Keratinocyte (primary cell): Measurements from ENCODE around the gene SPAG5. TPM values are rescaled to one million over a fixed set of nuclear protein-coding genes. Genes with fewer than 3 reads are reported as not detected.

Experiments
- DNase-seq: peaks from one replicate; pipeline ENCODE4 v3.0.0-alpha.2; 2011; ENCODE audit warnings: low read depth, missing footprints, low spot score
- FAIRE-seq: peaks from 2 replicates; lab custom pipeline; 2011; peaks lifted over from hg19 to GRCh38; lab: Jason Lieb, UNC
- H2AFZ ChIP-seq: 2 replicates; pipeline ENCODE4 v1.6.0; 2012; ENCODE audit warnings: low read length, control low read depth, inconsistent platforms; ENCODE audit not compliant: control insufficient read depth
- H3K27ac ChIP-seq: 2 replicates; pipeline ENCODE4 v1.5.1; 2011; ENCODE audit warnings: low read length; ENCODE audit not compliant: control insufficient read depth, insufficient read depth
- H3K27me3 ChIP-seq: 3 replicates; pipeline ENCODE4 v1.6.0; 2011; ENCODE audit warnings: low read length; ENCODE audit not compliant: control insufficient read depth, insufficient read depth; ENCODE audit errors: extremely low read depth
- H3K36me3 ChIP-seq, 2 experiments: 2 replicates in 1 of 2; 3 replicates in 1 of 2; pipeline ENCODE4 v1.5.1; 2011; ENCODE audit warnings: low read length in 2 of 2, mild to moderate bottlenecking in 1 of 2; ENCODE audit not compliant: control insufficient read depth in 2 of 2, insufficient read depth in 2 of 2; ENCODE audit errors: extremely low read depth in 1 of 2
- H3K4me1 ChIP-seq: 3 replicates; pipeline ENCODE4 v1.5.1; 2011; ENCODE audit warnings: low read length; ENCODE audit not compliant: control insufficient read depth, insufficient read depth; ENCODE audit errors: extremely low read depth
- H3K4me2 ChIP-seq: 3 replicates; pipeline ENCODE4 v1.6.0; 2011; ENCODE audit warnings: low read depth, low read length; ENCODE audit not compliant: control insufficient read depth, insufficient read depth; ENCODE audit errors: extremely low read depth
- H3K4me3 ChIP-seq, 3 experiments: fragments of 200-600 bp in 1 of 3; sonication (generic) in 1 of 3; 2 replicates in 2 of 3; 3 replicates in 1 of 3; pipeline ENCODE4 v1.5.1; 2011 to 2016; ENCODE audit warnings: low read length in 3 of 3, mild to moderate bottlenecking in 3 of 3, control low read depth in 2 of 3, inconsistent platforms in 1 of 3, low read depth in 1 of 3, mixed read lengths in 1 of 3, mixed run types in 1 of 3, moderate library complexity in 1 of 3; ENCODE audit not compliant: control insufficient read depth in 2 of 3, insufficient read depth in 2 of 3; ENCODE audit errors: extremely low read depth in 1 of 3
- H3K79me2 ChIP-seq: 2 replicates; pipeline ENCODE4 v1.6.0; 2012; ENCODE audit warnings: low read length; ENCODE audit not compliant: control insufficient read depth, insufficient read depth
- H3K9ac ChIP-seq: 3 replicates; pipeline ENCODE4 v1.6.0; 2011; ENCODE audit warnings: low read length; ENCODE audit not compliant: control insufficient read depth, insufficient read depth; ENCODE audit errors: extremely low read depth
- H3K9me1 ChIP-seq: 3 replicates; pipeline ENCODE4 v1.6.0; 2011; ENCODE audit warnings: low read length; ENCODE audit not compliant: control insufficient read depth, insufficient read depth; ENCODE audit errors: extremely low read depth
- H3K9me3 ChIP-seq: 2 replicates; pipeline ENCODE4 v1.5.1; 2012; ENCODE audit warnings: low read depth, low read length; ENCODE audit not compliant: control insufficient read depth
- H4K20me1 ChIP-seq: 3 replicates; pipeline ENCODE4 v1.6.0; 2011; ENCODE audit warnings: low read length; ENCODE audit not compliant: control insufficient read depth, insufficient read depth; ENCODE audit errors: extremely low read depth
- EZH2 ChIP-seq: IDR thresholded peaks from one replicate; pipeline ENCODE4 v1.6.1; 2012; ENCODE audit warnings: inconsistent platforms, mild to moderate bottlenecking, low read length, moderate library complexity
- dilution Hi-C: fragments of 300-500 bp; cut with MboI; formaldehyde crosslinking; loops from one replicate; pipeline ENCODE4 v1.7.0; 2020; ENCODE audit warnings: low sequenced_read_pairs; ENCODE audit not compliant: extremely low pct_ligation_motif_present
- polyA plus RNA-seq, 5 experiments: library from polyadenylated mRNA; depleted of rRNA in 3 of 5; stranded (reverse) in 3 of 5; stranded (forward) in 1 of 5; unstranded in 1 of 5; fragments of >200 nt; gene quantifications; 1 replicate in 1 of 5; 2 replicates in 3 of 5; 3 replicates in 1 of 5; pipeline versions ENCODE4 v1.2.1 to v1.2.3, GENCODE V29; 2011 to 2012; ENCODE audit warnings: missing spikeins in 2 of 5, low read depth in 1 of 5, low replicate concordance in 1 of 5
- TF ChIP-seq, protein P1 (sequence below), 3 experiments: IDR thresholded peaks in 1 of 3; conservative IDR thresholded peaks in 1 of 3; optimal IDR thresholded peaks in 1 of 3; 2 replicates in 2 of 3; 3 replicates in 1 of 3; pipeline versions ENCODE3 to v1.5.1; 2011; ENCODE audit warnings: low read length in 3 of 3, mild to moderate bottlenecking in 3 of 3, moderate library complexity in 2 of 3, control low read depth in 1 of 3, inconsistent platforms in 1 of 3; ENCODE audit not compliant: insufficient read depth in 2 of 3; ENCODE audit errors: extremely low read depth in 1 of 3

The SPAG5 gene
- polyA plus RNA-seq, 1 donor (not counting 4 experiments of a cell fraction or from before 2014, with no cell fraction given), result 21.1 TPM

DNA sequence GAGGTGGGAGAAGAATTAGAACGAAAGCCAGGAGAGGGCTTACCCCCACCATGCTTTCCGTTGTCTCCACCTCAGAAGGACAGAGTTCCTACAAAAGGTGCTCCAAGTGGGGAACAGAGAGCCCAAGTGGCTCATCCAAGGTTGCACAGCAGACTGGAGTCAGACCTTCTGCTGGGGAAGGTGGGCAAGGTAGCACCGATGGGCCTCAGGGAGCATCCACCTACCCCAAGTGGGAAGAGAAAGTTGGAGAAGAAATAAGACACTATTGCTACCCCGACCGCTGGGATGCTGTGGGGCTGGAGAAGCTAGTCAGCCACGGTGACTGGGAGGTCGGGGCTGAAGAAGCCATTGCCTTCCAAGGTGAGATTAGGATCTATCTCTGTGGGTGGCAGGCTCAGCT is 67.9 kb downstream of the SPAG5 start:
- no peak overlapping the region for H2AFZ ChIP-seq
- no peak overlapping the region for H3K9ac ChIP-seq
- peaks cover 8% of the 10 kb centered on the region for H3K27me3 ChIP-seq
- dilution Hi-C loops, result no loop called here
- no peak overlapping the region for H3K4me3 ChIP-seq
- no peaks in the 10 kb centered on the region for H3K9me1 ChIP-seq
- no peaks in the 10 kb centered on the region for H3K36me3 ChIP-seq
- FAIRE-seq (no peak), DNase-seq (no peak)
- H3K9me3 ChIP-seq, result no peaks in the 10 kb centered on the region
- peaks cover 5% of the 10 kb centered on the region for H4K20me1 ChIP-seq
- H3K4me2 ChIP-seq, result no peak overlapping the region
- peaks cover 24% of the 10 kb centered on the region for H3K4me1 ChIP-seq
- H3K27ac ChIP-seq, result no peak overlapping the region
- H3K79me2 ChIP-seq, result no peaks in the 10 kb centered on the region
- no peak for TF ChIP-seq EZH2
- TF ChIP-seq, protein P1, sequence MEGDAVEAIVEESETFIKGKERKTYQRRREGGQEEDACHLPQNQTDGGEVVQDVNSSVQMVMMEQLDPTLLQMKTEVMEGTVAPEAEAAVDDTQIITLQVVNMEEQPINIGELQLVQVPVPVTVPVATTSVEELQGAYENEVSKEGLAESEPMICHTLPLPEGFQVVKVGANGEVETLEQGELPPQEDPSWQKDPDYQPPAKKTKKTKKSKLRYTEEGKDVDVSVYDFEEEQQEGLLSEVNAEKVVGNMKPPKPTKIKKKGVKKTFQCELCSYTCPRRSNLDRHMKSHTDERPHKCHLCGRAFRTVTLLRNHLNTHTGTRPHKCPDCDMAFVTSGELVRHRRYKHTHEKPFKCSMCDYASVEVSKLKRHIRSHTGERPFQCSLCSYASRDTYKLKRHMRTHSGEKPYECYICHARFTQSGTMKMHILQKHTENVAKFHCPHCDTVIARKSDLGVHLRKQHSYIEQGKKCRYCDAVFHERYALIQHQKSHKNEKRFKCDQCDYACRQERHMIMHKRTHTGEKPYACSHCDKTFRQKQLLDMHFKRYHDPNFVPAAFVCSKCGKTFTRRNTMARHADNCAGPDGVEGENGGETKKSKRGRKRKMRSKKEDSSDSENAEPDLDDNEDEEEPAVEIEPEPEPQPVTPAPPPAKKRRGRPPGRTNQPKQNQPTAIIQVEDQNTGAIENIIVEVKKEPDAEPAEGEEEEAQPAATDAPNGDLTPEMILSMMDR (optimal IDR thresholded peaks at IDR 0.05 in 1 of 3, IDR thresholded peaks at IDR 0.05 in 1 of 3, conservative IDR thresholded peaks at IDR 0.05 in 1 of 3; ENCODE audit: extremely low read depth in 1 of 3, insufficient read depth in 2 of 3, low read length in 3 of 3), result no peak

DNA sequence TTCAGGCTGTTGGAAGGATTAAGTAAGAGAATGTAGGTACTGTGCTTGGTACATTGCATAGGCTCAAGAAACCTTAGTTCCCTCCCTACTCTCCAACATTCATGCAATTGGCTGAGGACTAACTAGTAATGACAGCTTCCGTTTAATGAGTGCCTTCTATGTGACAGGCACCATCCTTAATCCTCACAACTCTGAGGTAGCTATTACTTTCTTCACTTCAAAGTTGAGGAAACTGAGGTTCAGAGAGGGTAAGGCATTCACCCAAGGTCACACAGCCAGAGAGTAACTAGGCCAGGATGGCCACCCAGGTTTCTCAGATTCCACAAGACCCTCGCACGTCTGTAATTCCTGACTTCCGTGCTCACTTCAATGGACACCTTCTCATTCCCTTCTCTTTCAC is 68.6 kb downstream of the SPAG5 start:
- no peak for FAIRE-seq
- dilution Hi-C loops, result no loop called here
- no peak overlapping the region for H2AFZ ChIP-seq

More for the DNA sequence above, 68.6 kb downstream of the SPAG5 start:
- TF ChIP-seq, protein P1 (optimal IDR thresholded peaks at IDR 0.05 in 1 of 3, IDR thresholded peaks at IDR 0.05 in 1 of 3, conservative IDR thresholded peaks at IDR 0.05 in 1 of 3; ENCODE audit: extremely low read depth in 1 of 3, insufficient read depth in 2 of 3, low read length in 3 of 3), result no peak
- no peak for TF ChIP-seq EZH2
- Histone ChIP-seq H3K9ac (no peak overlapping the region), H3K27me3 (peaks cover 8% of the 10 kb centered on the region), H3K4me1 (peaks cover 27% of the 10 kb centered on the region), H3K36me3 (no peaks in the 10 kb centered on the region), H3K4me2 (no peak overlapping the region), H3K9me3 (no peaks in the 10 kb centered on the region), H3K27ac (no peak overlapping the region), H3K4me3 (no peak overlapping the region), H3K9me1 (no peaks in the 10 kb centered on the region), H3K79me2 (no peaks in the 10 kb centered on the region), H4K20me1 (peaks cover 5% of the 10 kb centered on the region)
- DNase-seq, result no peak
